Kidney capillary endothelial cell (primary cell): Measurements from ENCODE around the gene WDR72.
"Not testable (repeated sequence)": the region's sequence is repeated elsewhere in the genome, so short reads cannot be mapped to it uniquely, and the experiment has no call there.

Experiments used
- DNase-seq: peaks from one replicate; pipeline ENCODE4 v3.0.0-alpha.2; 2018; ENCODE audit warnings: low spot score

Gene WDR72

DNA sequence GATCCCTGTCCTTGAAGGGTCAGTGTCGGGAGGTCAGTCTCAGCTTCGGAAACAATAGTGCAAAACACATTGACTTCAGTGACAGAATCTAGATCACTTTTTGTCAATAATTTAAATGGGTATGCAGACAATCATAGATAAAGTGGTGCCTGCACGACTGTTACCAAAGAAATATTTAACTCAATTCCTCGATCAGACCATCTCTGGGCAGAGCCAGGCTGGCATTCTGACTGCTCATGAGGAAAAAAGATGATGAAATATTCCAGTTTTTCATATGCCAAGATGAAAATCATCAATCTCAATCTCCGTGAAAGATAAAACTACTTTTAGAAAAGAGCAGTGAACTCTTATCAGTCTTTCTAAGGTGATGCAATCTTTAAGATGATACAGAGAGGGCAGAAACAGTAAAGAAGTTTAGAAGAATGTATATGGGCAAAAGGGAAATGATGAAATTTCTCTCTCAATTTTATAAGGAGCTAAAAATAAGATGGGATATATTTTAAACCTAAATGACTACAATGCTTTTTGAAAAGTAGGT, 169.9 kb downstream of the WDR72 start:
- DNase-seq = no peak

GRCh38 chr15:53588773-53589172, 170.7 kb downstream of the WDR72 start:
- peak; percentile 34 for DNase-seq

DNA sequence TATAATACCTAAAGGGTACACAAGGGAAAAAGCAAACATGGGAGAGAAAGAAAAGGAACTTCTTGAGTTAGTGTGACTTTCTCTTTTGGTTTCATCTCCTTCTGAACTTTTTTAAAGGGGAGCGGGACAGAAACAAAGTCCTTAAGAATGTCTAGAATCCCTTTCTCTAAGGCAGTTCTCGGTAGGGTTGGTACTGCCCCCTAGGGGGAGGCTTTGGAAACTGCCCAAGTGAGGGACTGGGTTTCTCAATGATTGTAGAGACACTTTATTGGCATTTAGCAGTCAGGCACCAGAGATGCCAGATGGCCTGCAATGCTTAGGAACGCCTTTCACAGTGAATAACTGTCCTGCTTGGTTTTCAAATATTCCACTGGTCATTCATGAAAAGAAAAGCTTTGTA, 172.7 kb downstream of the WDR72 start:
- peak; percentile 29 for DNase-seq

DNA sequence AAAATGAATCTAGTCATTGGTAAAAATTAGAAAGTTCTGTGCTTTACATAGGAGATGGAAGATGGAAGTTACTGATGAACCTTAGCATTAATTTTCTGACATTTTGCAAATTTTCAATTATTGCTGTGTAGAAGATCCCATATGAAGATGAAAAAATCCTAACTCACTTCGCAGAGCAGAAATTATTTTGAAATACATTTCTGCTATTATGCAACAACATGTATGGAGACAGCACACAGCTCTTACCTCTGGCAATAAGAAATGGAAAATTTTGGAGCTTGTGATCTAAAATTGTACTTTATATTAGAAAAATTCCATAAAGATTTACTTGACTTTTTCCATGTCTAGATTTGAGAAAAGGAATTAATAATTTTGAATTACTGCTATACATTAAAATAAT, 177.9 kb downstream of the WDR72 start:
- DNase-seq = no peak

DNA sequence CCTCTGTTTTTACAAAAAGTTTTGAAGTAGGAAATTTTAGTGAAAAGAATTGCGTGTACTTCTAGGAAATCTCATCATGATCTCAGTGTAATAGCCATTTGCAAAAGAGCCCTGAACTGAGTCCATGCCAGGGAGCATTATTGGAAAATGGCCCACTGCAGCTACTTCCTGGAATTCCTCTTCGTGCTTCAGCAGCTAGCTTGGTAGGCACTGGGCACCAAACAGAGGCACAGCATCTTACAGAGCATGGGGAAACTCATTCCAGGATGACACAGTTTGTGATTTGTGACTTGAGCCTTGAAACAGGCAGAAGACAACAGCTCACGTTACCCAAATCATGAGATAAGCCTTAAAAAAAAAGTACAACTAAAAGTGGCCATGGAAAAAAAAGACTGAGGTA, 179.1 kb downstream of the WDR72 start:
- DNase-seq = no peak

DNA sequence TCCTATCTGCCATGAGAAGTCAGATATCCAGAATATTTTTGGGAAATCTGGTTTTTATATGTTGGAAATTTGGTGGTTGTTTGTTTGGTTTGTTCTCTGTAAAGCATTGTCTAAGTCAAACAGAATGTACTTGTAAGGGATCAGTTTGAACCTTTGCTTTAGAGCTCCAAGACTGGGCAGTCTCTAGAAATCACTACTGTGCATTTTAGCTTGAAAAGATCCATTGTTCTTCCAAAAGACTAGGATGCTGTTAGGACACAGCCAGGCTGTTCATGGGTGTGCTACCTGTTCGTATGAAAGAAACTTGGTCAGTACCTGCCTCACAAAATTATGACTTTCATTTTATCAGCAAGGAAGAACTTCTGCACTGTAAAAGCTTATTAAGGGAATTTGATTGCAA, 182.6 kb downstream of the WDR72 start:
- no peak for DNase-seq

DNA sequence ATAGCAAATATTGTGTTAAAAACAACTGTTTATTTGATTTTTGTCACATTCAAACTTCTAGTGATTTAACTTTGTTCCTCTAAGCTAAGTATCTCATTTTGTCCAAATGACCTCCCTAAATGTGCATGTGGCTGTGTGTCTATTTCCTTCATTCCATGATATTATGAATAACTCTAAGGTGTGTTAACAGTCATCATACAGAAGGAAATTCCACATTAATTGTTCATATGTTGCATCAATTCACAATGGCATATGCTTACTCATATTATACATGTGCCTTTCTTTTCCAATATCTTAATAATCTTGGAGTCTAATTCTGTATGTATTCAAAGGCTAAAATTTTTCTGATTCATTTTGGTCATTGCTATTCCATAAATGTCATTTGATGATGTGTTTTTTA, 186.4 kb downstream of the WDR72 start:
- peak; percentile 17 for DNase-seq

DNA sequence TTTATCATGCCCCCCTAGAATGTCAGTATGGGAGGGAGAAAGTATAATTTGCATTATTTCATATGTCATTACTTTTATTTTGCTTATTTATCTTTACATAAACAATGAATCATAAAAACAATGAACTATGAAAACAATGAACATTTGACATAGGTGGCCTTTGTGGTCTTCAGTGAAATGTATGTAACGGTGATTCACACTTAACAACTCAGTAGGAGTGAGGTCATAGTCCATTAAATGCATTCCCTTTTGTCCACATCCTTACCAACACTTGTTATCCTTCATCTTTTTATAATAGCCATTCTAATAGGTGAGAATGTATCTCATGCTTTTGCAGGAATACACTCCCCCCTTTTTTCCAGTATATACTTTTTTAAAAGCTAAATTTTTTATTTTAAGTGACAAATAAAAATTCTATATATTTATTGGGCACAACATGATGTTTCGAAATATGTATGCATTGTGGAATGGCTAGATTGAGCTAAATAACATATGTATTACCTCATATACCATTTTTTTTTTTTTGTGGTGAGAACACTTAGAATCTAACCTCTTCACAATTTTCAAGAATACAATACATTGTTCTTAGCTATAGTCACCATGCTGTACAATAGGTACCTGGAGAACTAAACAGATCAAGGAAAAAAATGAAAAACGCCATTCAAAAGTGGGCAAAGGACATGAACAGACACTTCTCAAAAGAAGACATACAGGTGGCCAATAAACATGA, 189.5 kb downstream of the WDR72 start:
- DNase-seq = peak; percentile 20

DNA sequence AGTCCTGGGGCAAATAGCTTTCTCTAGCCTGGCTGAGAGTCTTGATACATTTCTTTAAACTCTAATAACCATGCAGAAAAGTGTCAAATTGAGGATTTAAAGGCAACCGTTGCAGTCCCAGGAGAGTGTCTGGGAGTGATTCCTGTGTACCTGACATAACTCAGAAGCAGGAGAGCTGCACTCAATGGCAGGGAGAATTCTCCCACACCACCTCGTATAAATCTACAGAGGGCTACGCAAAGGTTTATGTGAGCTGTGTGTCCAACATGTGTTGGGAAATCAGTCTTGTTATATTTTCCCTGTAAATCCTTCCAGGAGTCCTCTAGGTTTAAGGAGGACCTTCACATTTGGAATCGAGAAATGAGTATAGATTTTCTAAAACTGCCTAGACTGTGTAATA, 192.6 kb downstream of the WDR72 start:
- no peak for DNase-seq

DNA sequence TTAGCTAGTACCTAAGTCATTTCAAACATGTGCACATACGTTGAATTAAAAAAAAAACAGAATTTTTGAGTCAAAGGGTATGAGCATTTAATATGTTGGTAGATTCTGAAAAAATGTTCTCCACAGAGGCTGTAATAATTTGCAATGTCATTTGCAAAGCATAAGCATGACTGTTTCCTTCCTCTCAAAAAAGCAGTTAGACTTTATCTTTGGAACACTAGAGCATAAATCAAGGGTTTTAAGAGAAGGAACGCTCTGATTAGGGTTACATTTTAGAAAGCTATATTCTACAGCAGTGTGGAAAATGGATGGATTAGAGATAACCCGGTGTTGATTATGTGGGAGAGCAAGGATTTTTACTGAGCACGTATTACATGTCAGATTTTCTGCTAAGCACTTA, 193.7 kb downstream of the WDR72 start:
- DNase-seq = no peak

DNA sequence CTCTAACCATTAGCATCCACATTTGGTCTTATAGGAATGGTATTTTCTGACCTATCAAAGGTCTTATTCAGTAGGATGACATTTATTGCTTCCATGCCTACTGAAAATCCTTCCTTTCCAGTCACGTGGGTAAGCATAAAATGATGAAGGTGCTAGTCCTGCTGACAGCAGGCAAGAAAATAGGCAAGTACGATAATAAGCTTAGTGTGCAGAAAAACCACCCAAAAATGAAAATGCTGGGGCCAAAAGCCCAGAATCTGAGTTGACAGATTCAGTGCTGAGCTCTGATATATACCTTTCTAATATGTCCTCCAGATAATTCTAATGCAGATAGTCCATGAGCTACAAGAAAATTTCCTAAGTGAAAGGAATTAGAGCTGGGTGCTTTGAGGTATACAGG, 194.8 kb downstream of the WDR72 start:
- DNase-seq = no peak

DNA sequence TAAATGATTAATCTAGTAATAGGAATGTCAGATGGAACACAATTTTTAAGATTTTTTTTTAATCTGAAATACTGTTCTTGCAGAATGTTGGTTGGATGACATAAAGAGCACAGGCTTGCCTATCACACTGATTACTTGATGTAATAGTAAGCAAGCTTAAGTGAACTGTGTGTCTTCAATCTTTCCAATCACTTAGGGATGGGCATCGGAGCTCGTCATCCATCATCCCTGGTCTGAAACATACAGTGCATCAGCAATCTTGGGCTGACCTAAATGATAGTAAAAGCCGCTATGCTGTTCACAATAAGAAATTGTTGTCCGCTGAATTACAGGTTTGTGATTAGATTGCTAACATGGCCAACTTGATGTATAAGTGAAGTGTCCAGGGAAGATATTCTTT, 195.8 kb downstream of the WDR72 start:
- no peak for DNase-seq

GRCh38 chr15:53559364-53560277, 199.8 kb downstream of the WDR72 start:
- DNase-seq = no peak

- no peak for DNase-seq
These were observed 201.1 kb downstream of the WDR72 start for GRCh38 chr15:53558384-53558783.

- DNase-seq = no peak
These were observed 204.2 kb downstream of the WDR72 start for GRCh38 chr15:53555226-53555625.

DNA sequence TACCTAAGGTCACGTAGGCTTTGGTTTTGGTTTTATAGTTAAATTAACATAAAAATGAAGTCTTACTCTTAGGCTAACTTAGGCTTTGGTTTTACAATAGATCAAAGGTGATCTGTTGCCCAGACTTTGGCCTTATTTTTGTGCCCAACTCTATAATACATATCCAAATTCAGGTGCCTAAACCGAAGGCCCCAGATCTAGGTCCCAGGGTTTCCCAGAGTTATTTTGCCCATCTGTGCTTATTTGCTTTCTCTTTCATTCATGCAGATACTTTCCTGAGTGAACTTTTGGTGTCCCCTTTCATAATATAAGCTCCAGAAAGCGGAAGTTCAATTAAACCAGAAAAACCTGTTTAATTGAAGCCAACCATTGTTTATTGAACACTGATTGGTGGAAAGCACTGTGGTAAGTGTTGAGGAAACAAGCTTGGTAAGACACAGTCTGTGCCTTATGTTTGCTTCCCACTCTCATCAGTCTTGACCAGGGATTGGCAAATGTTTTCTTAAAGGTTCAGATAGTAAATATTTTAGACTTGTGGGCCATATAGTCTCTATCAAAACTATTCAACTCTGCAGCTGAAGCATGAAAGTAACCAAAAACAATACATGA, 209.7 kb downstream of the WDR72 start:
- no peak for DNase-seq

- no peak for DNase-seq
These were observed 211.2 kb downstream of the WDR72 start for GRCh38 chr15:53548236-53548635.

- not testable (repeated sequence) for DNase-seq
These were observed 218.7 kb downstream of the WDR72 start for GRCh38 chr15:53540626-53541300.

DNA sequence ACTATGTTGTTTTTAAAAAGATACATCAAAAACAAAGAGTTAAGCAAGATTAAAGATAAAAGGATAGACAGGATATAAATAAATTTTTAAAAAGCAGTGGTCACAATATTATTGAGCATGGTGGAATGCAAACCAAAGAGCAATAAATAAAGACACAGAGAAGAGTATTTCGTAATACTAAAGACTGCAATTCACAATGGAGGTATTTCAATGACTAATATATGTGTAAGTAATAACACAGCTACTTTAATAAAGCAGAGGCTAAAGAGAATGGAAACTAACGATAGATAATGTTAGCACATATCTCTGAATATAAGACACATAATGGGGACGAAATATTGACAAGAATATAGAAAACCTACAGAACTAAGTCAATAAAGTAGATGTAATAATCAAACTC, 219.6 kb downstream of the WDR72 start:
- DNase-seq = no peak

- no peak for DNase-seq
These were observed 222.9 kb downstream of the WDR72 start for GRCh38 chr15:53536479-53537120.

DNA sequence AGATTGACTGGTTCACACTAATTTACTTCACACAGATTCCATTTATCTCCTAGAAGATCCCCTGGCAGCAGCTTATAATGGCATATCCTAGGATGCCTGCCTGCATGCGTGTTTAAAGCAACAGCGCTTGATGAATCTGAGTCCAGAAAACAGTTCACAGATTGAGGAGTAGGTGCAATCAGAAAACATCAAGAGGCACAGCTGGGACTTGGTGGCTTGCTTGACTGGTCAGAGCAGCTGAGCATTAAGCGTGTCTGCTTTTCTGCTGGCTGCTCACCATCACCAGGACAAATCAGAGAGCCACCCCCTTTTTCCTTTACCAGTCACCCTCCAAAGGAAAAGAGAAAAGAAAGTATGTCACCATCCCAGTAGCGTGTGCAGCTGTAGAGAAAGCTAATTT, 223.6 kb downstream of the WDR72 start:
- no peak for DNase-seq
